Endothelial cell of umbilical vein (primary cell): ENCODE data around the gene NBEA. TPM values are rescaled to one million over a fixed set of nuclear protein-coding genes. Genes with fewer than 3 reads are reported as not detected.
A peak's percentile ranks its signal among the peaks of the same experiment; 100 is the strongest.

Source experiments
- BruUV-seq: library from RNA; stranded (reverse); fragments of 400-500 nt; replicated peaks from 2 replicates; lab custom pipeline; 2021; lab: Mats Ljungman, UMichigan
- CTCF ChIA-PET: fragments of 300-600, 350-600 bp; sonication (Branson Sonifier 250); formaldehyde crosslinking; loops from one replicate; lab custom pipeline; 2021; ENCODE audit warnings: antibody characterized with exemption, inconsistent platforms; lab: Charles Lee
- POLR2A ChIA-PET: fragments of 300-600, 350-600 bp; sonication (Branson Sonifier 250); formaldehyde crosslinking; loops from one replicate; lab custom pipeline; 2021; ENCODE audit warnings: antibody characterized with exemption, inconsistent platforms; lab: Charles Lee
- DNase-seq: peaks from one replicate; pipeline ENCODE4 v3.0.0-alpha.2; 2011; ENCODE audit warnings: low read depth, low spot score
- FAIRE-seq: peaks from 2 replicates; lab custom pipeline; 2011; peaks lifted over from hg19 to GRCh38; lab: Jason Lieb, UNC
- H2AFZ ChIP-seq: 2 replicates; pipeline ENCODE4 v1.6.0; 2012; ENCODE audit warnings: low read depth, low read length, control low read depth, inconsistent platforms
- H3K27ac ChIP-seq: 2 replicates; pipeline ENCODE4 v1.5.1; 2011; ENCODE audit warnings: low read depth, mild to moderate bottlenecking, control low read depth, low read length, moderate library complexity; ENCODE audit not compliant: insufficient read depth
- H3K27me3 ChIP-seq, 2 experiments: 2 replicates each; pipeline versions ENCODE4 v1.6.0 to v1.6.1; 2011; ENCODE audit warnings: low read length in 2 of 2, mixed read lengths in 1 of 2; ENCODE audit not compliant: control insufficient read depth in 2 of 2, insufficient read depth in 2 of 2
- H3K36me3 ChIP-seq, 2 experiments: 2 replicates in 1 of 2; 3 replicates in 1 of 2; pipeline ENCODE4 v1.5.1; 2011; ENCODE audit warnings: low read length in 2 of 2, mild to moderate bottlenecking in 1 of 2, moderate library complexity in 1 of 2; ENCODE audit not compliant: control insufficient read depth in 2 of 2, insufficient read depth in 2 of 2; ENCODE audit errors: extremely low read depth in 1 of 2
- H3K4me1 ChIP-seq: 3 replicates; pipeline ENCODE4 v1.5.1; 2011; ENCODE audit warnings: mild to moderate bottlenecking, low read length; ENCODE audit not compliant: control insufficient read depth, insufficient read depth; ENCODE audit errors: extremely low read depth
- H3K4me2 ChIP-seq: 2 replicates; pipeline ENCODE4 v1.6.1; 2011; ENCODE audit warnings: low read length, control low read depth, mixed read lengths; ENCODE audit not compliant: insufficient read depth
- H3K4me3 ChIP-seq, 3 experiments: fragments of 200-600 bp in 1 of 3; sonication (generic), shearing (Covaris generic) in 1 of 3; replicated peaks in 1 of 3; 2 replicates each; pipeline ENCODE4 v1.5.1; 2011 to 2016; ENCODE audit warnings: control low read depth in 3 of 3, low read length in 3 of 3, mild to moderate bottlenecking in 2 of 3, inconsistent platforms in 1 of 3, low read depth in 1 of 3, moderate library complexity in 1 of 3; ENCODE audit not compliant: insufficient read depth in 1 of 3
- H3K79me2 ChIP-seq: 2 replicates; pipeline ENCODE4 v1.6.0; 2012; ENCODE audit warnings: low read length, inconsistent platforms; ENCODE audit not compliant: control insufficient read depth, insufficient read depth
- H3K9ac ChIP-seq: replicated peaks from 2 replicates; pipeline ENCODE3; 2011; ENCODE audit warnings: low read length, control low read depth; ENCODE audit not compliant: insufficient read depth; ENCODE audit errors: extremely low read depth
- H3K9me1 ChIP-seq: replicated peaks from 3 replicates; pipeline ENCODE4 v1.6.0; 2011; ENCODE audit warnings: mild to moderate bottlenecking, low read length; ENCODE audit not compliant: control insufficient read depth, insufficient read depth; ENCODE audit errors: extremely low read depth
- H3K9me3 ChIP-seq: replicated peaks from 2 replicates; pipeline ENCODE4 v1.5.1; 2012; ENCODE audit warnings: low read length, inconsistent platforms; ENCODE audit not compliant: control insufficient read depth, insufficient read depth
- H4K20me1 ChIP-seq: replicated peaks from 2 replicates; pipeline ENCODE3; 2011; ENCODE audit warnings: mild to moderate bottlenecking, low read length; ENCODE audit not compliant: control insufficient read depth, insufficient read depth; ENCODE audit errors: extremely low read depth
- EZH2 ChIP-seq: IDR thresholded peaks from 2 replicates; pipeline ENCODE4 v1.6.1; 2012; ENCODE audit warnings: borderline replicate concordance, low read depth, mild to moderate bottlenecking, moderate library complexity, low read length, inconsistent platforms; ENCODE audit not compliant: severe bottlenecking
- FOS ChIP-seq: IDR thresholded peaks from 2 replicates; pipeline ENCODE4 v1.6.1; 2011; ENCODE audit warnings: mild to moderate bottlenecking, low read length, moderate library complexity, borderline replicate concordance; ENCODE audit not compliant: insufficient read depth
- GATA2 ChIP-seq: IDR thresholded peaks from 2 replicates; pipeline ENCODE4 v1.7.0; 2011; ENCODE audit warnings: low read depth, mild to moderate bottlenecking, moderate library complexity, mixed read lengths, low read length; ENCODE audit not compliant: insufficient read length, insufficient read depth
- JUN ChIP-seq: IDR thresholded peaks from 2 replicates; pipeline ENCODE4 v1.6.1; 2011; ENCODE audit warnings: borderline replicate concordance, low read depth; ENCODE audit not compliant: insufficient read length, insufficient read depth
- MYC ChIP-seq: IDR thresholded peaks from one replicate; pipeline ENCODE4 v1.6.1; 2011; ENCODE audit warnings: mild to moderate bottlenecking, low read depth, low read length
- POLR2A ChIP-seq: IDR thresholded peaks from 2 replicates; pipeline ENCODE4 v1.6.1; 2012; ENCODE audit warnings: low read depth, mild to moderate bottlenecking, control low read depth, low read length
- POLR2AphosphoS5 ChIP-seq: IDR thresholded peaks from 2 replicates; pipeline ENCODE4 v1.6.1; 2012; ENCODE audit warnings: low read depth, mild to moderate bottlenecking, control low read depth, low read length, moderate library complexity; ENCODE audit not compliant: insufficient read depth
- dilution Hi-C: fragments of 300-500 bp; cut with MboI; formaldehyde crosslinking; loops from one replicate; pipeline ENCODE4 v1.15.0; 2019; ENCODE audit warnings: low sequenced_read_pairs; ENCODE audit not compliant: extremely low pct_ligation_motif_present
- intact Hi-C: fragments of 100-400 bp; cut with micrococcal nuclease; formaldehyde crosslinking; loops from one replicate; pipeline ENCODE4 v1.10.0; 2022
- polyA plus RNA-seq, 4 experiments: library from polyadenylated mRNA; depleted of rRNA in 3 of 4; stranded (reverse) in 3 of 4; unstranded in 1 of 4; fragments of >200 nt; gene quantifications; 2 replicates each; pipeline versions ENCODE4 v1.2.1 to v1.2.3, GENCODE V29; 2011 to 2012; ENCODE audit warnings: missing spikeins in 1 of 4
- total RNA-seq: library from RNA; stranded (reverse); gene quantifications from 2 replicates; pipeline ENCODE4 v1.2.3, GENCODE V29; 2021
- TF ChIP-seq, protein P1 (sequence below), 2 donors: IDR thresholded peaks; 1 replicate in 1 of 2; 2 replicates in 1 of 2; pipeline ENCODE4 v1.5.1; 2011; ENCODE audit warnings: low read length in 2 of 2, mild to moderate bottlenecking in 2 of 2, moderate library complexity in 2 of 2, control low read depth in 1 of 2, inconsistent platforms in 1 of 2, low read depth in 1 of 2; ENCODE audit not compliant: insufficient read depth in 1 of 2; ENCODE audit errors: extremely low read depth in 1 of 2
- TF ChIP-seq, protein P2 (sequence below): IDR thresholded peaks from 2 replicates; pipeline ENCODE4 v1.6.1; 2011; ENCODE audit not compliant: insufficient read depth, insufficient read length

Gene NBEA
- total and polyA plus RNA-seq, 2 donors (not counting 3 experiments of a cell fraction or from before 2014, with no cell fraction given), result 3.0 to 4.8 TPM

DNA sequence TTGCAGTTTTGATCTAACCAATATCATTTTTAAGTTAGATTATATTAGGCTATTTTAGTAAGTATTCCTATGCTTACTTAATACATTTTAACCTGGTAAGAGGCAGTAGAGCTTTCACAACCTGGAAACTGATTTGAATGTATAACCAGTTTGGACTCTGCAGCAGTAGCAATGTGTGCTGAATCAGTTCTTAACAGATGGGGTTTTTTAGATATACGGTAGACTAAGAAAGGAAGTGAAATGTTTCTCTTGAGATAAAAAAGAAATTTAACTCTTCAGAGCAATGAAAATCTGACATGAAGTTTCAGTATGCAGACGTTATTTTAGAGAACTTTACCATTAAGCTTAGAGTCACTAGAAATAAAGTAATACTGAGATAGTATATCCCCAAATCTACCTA is 2.7 kb downstream of the NBEA start:
- Histone ChIP-seq H3K79me2 (no peaks in the 10 kb centered on the region), H3K9ac (no peak overlapping the region), H3K9me3 (no peaks in the 10 kb centered on the region), H3K27ac (no peak overlapping the region), H4K20me1 (no peaks in the 10 kb centered on the region), H3K4me2 (no peak overlapping the region), H3K4me1 (peaks cover 13% of the 10 kb centered on the region), H3K36me3 (no peaks in the 10 kb centered on the region), H3K4me3 (no peak overlapping the region), H3K27me3 (peaks cover 0 to 12% of the 10 kb centered on the region in 2 experiments), H2AFZ (no peak overlapping the region), H3K9me1 (no peaks in the 10 kb centered on the region)
- intact Hi-C loops (loop anchor here (10.0 kb wide), 2 partner anchors 790 to 1740 kb away; no protein-coding TSS in a partner anchor), dilution Hi-C loops (no loop called here)
- ChIA-PET POLR2A (no interaction called here), CTCF (interaction anchor here (0.8 to 1.2 kb wide), 2 partner anchors 15 to 214 kb away, joined by 3 read pairs; no protein-coding TSS in a partner anchor)
- TF ChIP-seq MYC (no peak), EZH2 (no peak), POLR2A (no peak), FOS (no peak), JUN (no peak), POLR2AphosphoS5 (no peak), GATA2 (no peak)
- TF ChIP-seq, protein P1, sequence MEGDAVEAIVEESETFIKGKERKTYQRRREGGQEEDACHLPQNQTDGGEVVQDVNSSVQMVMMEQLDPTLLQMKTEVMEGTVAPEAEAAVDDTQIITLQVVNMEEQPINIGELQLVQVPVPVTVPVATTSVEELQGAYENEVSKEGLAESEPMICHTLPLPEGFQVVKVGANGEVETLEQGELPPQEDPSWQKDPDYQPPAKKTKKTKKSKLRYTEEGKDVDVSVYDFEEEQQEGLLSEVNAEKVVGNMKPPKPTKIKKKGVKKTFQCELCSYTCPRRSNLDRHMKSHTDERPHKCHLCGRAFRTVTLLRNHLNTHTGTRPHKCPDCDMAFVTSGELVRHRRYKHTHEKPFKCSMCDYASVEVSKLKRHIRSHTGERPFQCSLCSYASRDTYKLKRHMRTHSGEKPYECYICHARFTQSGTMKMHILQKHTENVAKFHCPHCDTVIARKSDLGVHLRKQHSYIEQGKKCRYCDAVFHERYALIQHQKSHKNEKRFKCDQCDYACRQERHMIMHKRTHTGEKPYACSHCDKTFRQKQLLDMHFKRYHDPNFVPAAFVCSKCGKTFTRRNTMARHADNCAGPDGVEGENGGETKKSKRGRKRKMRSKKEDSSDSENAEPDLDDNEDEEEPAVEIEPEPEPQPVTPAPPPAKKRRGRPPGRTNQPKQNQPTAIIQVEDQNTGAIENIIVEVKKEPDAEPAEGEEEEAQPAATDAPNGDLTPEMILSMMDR (IDR thresholded peaks at IDR 0.05; ENCODE audit: extremely low read depth in 1 of 2, insufficient read depth in 1 of 2, low read depth in 1 of 2, low read length in 2 of 2), result no peak
- TF ChIP-seq, protein P2, sequence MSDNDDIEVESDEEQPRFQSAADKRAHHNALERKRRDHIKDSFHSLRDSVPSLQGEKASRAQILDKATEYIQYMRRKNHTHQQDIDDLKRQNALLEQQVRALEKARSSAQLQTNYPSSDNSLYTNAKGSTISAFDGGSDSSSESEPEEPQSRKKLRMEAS, result no peak
- FAIRE-seq (no peak), DNase-seq (peak; percentile 8)
- BruUV-seq, result no TSS peak
